Activated T-cell treated with anti-CD3 and anti-CD28 coated beads, Interleukin-2, amount 50 U/mL, for 24 hours (primary cell): ENCODE data around the gene EIF4G3.
A peak's percentile ranks its signal among the peaks of the same experiment; 100 is the strongest.
"Not testable (repeated sequence)": the region's sequence is repeated elsewhere in the genome, so short reads cannot be mapped to it uniquely, and the experiment has no call there.

Experiments
- DNase-seq: peaks from one replicate; pipeline ENCODE4 v3.0.0-alpha.2; 2020
- H3K27ac Mint-ChIP-seq: 2 replicates; pipeline ENCODE4 v1.8.0; 2020; ENCODE audit warnings: mild to moderate bottlenecking, mixed read lengths
- H3K27me3 Mint-ChIP-seq: 2 replicates; pipeline ENCODE4 v1.8.0; 2020; ENCODE audit warnings: mixed read lengths
- H3K36me3 Mint-ChIP-seq: 2 replicates; pipeline ENCODE4 v1.8.0; 2020; ENCODE audit warnings: low read depth, mixed read lengths
- H3K4me1 Mint-ChIP-seq: 2 replicates; pipeline ENCODE4 v1.8.0; 2020; ENCODE audit warnings: low read depth, mixed read lengths
- H3K4me3 Mint-ChIP-seq: 2 replicates; pipeline ENCODE4 v1.8.0; 2020; ENCODE audit warnings: mild to moderate bottlenecking, moderate library complexity, mixed read lengths
- H3K9me3 Mint-ChIP-seq: 2 replicates; pipeline ENCODE4 v1.8.0; 2020; ENCODE audit warnings: mixed read lengths

The EIF4G3 gene

GRCh38 chr1:21117159-21117558 is 59.5 kb downstream of the EIF4G3 start:
- no peak overlapping the region for H3K27ac Mint-ChIP-seq
- no peak overlapping the region for H3K4me3 Mint-ChIP-seq
- no peaks in the 10 kb centered on the region for H3K9me3 Mint-ChIP-seq
- no peak for DNase-seq
- no peaks in the 10 kb centered on the region for H3K4me1 Mint-ChIP-seq
- peaks cover 17% of the 10 kb centered on the region for H3K36me3 Mint-ChIP-seq
- no peaks in the 10 kb centered on the region for H3K27me3 Mint-ChIP-seq

- H3K4me3 Mint-ChIP-seq, result no peak overlapping the region
- no peaks in the 10 kb centered on the region for H3K9me3 Mint-ChIP-seq
- no peaks in the 10 kb centered on the region for H3K27me3 Mint-ChIP-seq
- no peaks in the 10 kb centered on the region for H3K4me1 Mint-ChIP-seq
- H3K36me3 Mint-ChIP-seq, result peaks cover 16% of the 10 kb centered on the region
- DNase-seq, result no peak
- no peak overlapping the region for H3K27ac Mint-ChIP-seq
Observed at GRCh38 chr1:21115098-21115760, 61.5 kb downstream of the EIF4G3 start.

- no peak overlapping the region for H3K4me3 Mint-ChIP-seq
- H3K27ac Mint-ChIP-seq, result no peak overlapping the region
- H3K4me1 Mint-ChIP-seq, result no peaks in the 10 kb centered on the region
- DNase-seq, result no peak
- H3K36me3 Mint-ChIP-seq, result peaks cover 14% of the 10 kb centered on the region
- no peaks in the 10 kb centered on the region for H3K27me3 Mint-ChIP-seq
- H3K9me3 Mint-ChIP-seq, result no peaks in the 10 kb centered on the region
Observed at GRCh38 chr1:21114431-21114830, 62.3 kb downstream of the EIF4G3 start.

- Mint-ChIP-seq H3K27me3 (no peaks in the 10 kb centered on the region), H3K9me3 (no peaks in the 10 kb centered on the region), H3K4me1 (no peaks in the 10 kb centered on the region), H3K36me3 (peaks cover 17% of the 10 kb centered on the region), H3K4me3 (no peak overlapping the region), H3K27ac (no peak overlapping the region)
- no peak for DNase-seq
Observed at GRCh38 chr1:21110163-21110562, 66.5 kb downstream of the EIF4G3 start.

GRCh38 chr1:21106709-21107108 is 70.0 kb downstream of the EIF4G3 start:
- H3K9me3 Mint-ChIP-seq, result no peaks in the 10 kb centered on the region
- peaks cover 27% of the 10 kb centered on the region for H3K36me3 Mint-ChIP-seq
- DNase-seq, result no peak
- no peaks in the 10 kb centered on the region for H3K4me1 Mint-ChIP-seq
- no peak overlapping the region for H3K27ac Mint-ChIP-seq
- no peaks in the 10 kb centered on the region for H3K27me3 Mint-ChIP-seq
- H3K4me3 Mint-ChIP-seq, result no peak overlapping the region

- H3K27ac Mint-ChIP-seq, result no peak overlapping the region
Observed at GRCh38 chr1:21106238-21106637, 70.5 kb downstream of the EIF4G3 start.

GRCh38 chr1:21105807-21106206 is 70.9 kb downstream of the EIF4G3 start:
- Mint-ChIP-seq H3K27me3 (no peaks in the 10 kb centered on the region), H3K9me3 (no peaks in the 10 kb centered on the region), H3K4me1 (no peaks in the 10 kb centered on the region)

More at GRCh38 chr1:21106238-21106637, 70.5 kb downstream of the EIF4G3 start:
- no peaks in the 10 kb centered on the region for H3K9me3 Mint-ChIP-seq
- H3K4me1 Mint-ChIP-seq, result no peaks in the 10 kb centered on the region
- no peak for DNase-seq
- peaks cover 24% of the 10 kb centered on the region for H3K36me3 Mint-ChIP-seq
- H3K27me3 Mint-ChIP-seq, result no peaks in the 10 kb centered on the region
- no peak overlapping the region for H3K4me3 Mint-ChIP-seq

GRCh38 chr1:21104683-21105082 is 72.0 kb downstream of the EIF4G3 start:
- no peak overlapping the region for H3K27ac Mint-ChIP-seq
- no peak overlapping the region for H3K4me3 Mint-ChIP-seq
- H3K27me3 Mint-ChIP-seq, result no peaks in the 10 kb centered on the region
- DNase-seq, result no peak
- peaks cover 32% of the 10 kb centered on the region for H3K36me3 Mint-ChIP-seq
- H3K4me1 Mint-ChIP-seq, result no peaks in the 10 kb centered on the region
- H3K9me3 Mint-ChIP-seq, result no peaks in the 10 kb centered on the region

More at GRCh38 chr1:21105807-21106206, 70.9 kb downstream of the EIF4G3 start:
- DNase-seq, result no peak
- Mint-ChIP-seq H3K36me3 (peaks cover 22% of the 10 kb centered on the region), H3K27ac (no peak overlapping the region), H3K4me3 (no peak overlapping the region)

GRCh38 chr1:21100481-21100921 is 76.2 kb downstream of the EIF4G3 start:
- Mint-ChIP-seq H3K36me3 (peaks cover 54% of the 10 kb centered on the region), H3K27me3 (no peaks in the 10 kb centered on the region), H3K27ac (no peak overlapping the region), H3K4me1 (peaks cover 9% of the 10 kb centered on the region), H3K4me3 (no peak overlapping the region), H3K9me3 (no peaks in the 10 kb centered on the region)
- DNase-seq, result no peak

- peaks cover 55% of the 10 kb centered on the region for H3K36me3 Mint-ChIP-seq
- no peaks in the 10 kb centered on the region for H3K9me3 Mint-ChIP-seq
- no peak overlapping the region for H3K4me3 Mint-ChIP-seq
- peaks cover 9% of the 10 kb centered on the region for H3K4me1 Mint-ChIP-seq
- no peaks in the 10 kb centered on the region for H3K27me3 Mint-ChIP-seq
- DNase-seq, result no peak
- H3K27ac Mint-ChIP-seq, result no peak overlapping the region
Observed at GRCh38 chr1:21099869-21100131, 76.9 kb downstream of the EIF4G3 start.

GRCh38 chr1:21099034-21099868 is 77.4 kb downstream of the EIF4G3 start:
- Mint-ChIP-seq H3K27me3 (no peaks in the 10 kb centered on the region), H3K4me3 (no peak overlapping the region), H3K36me3 (peaks cover 54% of the 10 kb centered on the region), H3K4me1 (peaks cover 9% of the 10 kb centered on the region), H3K27ac (peak overlapping the region; percentile 57), H3K9me3 (no peaks in the 10 kb centered on the region)
- no peak for DNase-seq

GRCh38 chr1:21098186-21098915 is 78.3 kb downstream of the EIF4G3 start:
- Mint-ChIP-seq H3K9me3 (no peaks in the 10 kb centered on the region), H3K4me1 (peaks cover 9% of the 10 kb centered on the region), H3K27me3 (no peaks in the 10 kb centered on the region), H3K4me3 (no peak overlapping the region), H3K27ac (peak overlapping the region; percentile 57), H3K36me3 (peaks cover 55% of the 10 kb centered on the region)
- no peak for DNase-seq

- Mint-ChIP-seq H3K36me3 (peaks cover 62% of the 10 kb centered on the region), H3K4me1 (peaks cover 9% of the 10 kb centered on the region), H3K9me3 (no peaks in the 10 kb centered on the region), H3K4me3 (no peak overlapping the region), H3K27ac (no peak overlapping the region), H3K27me3 (no peaks in the 10 kb centered on the region)
- DNase-seq, result no peak
Observed at GRCh38 chr1:21097729-21098128, 79.0 kb downstream of the EIF4G3 start.

- Mint-ChIP-seq H3K36me3 (peaks cover 71% of the 10 kb centered on the region), H3K9me3 (no peaks in the 10 kb centered on the region), H3K27ac (no peak overlapping the region), H3K27me3 (no peaks in the 10 kb centered on the region), H3K4me3 (no peak overlapping the region), H3K4me1 (peaks cover 13% of the 10 kb centered on the region)
- DNase-seq, result no peak
Observed at GRCh38 chr1:21095976-21096375, 80.7 kb downstream of the EIF4G3 start.

- not testable (repeated sequence) for H3K27me3 Mint-ChIP-seq, H3K27ac Mint-ChIP-seq, H3K4me3 Mint-ChIP-seq, H3K9me3 Mint-ChIP-seq, DNase-seq
- peaks cover 13% of the 10 kb centered on the region for H3K4me1 Mint-ChIP-seq
- peaks cover 61% of the 10 kb centered on the region for H3K36me3 Mint-ChIP-seq
Observed at GRCh38 chr1:21094282-21094681, 82.4 kb downstream of the EIF4G3 start.
